MCF 10A (cell line): Measurements from ENCODE around the gene TMCC1. TPM values are rescaled to one million over a fixed set of nuclear protein-coding genes. Genes with fewer than 3 reads are reported as not detected.

Experiments
- BruUV-seq: library from RNA; stranded (reverse); fragments of 400-500 nt; replicated peaks from 2 replicates; lab custom pipeline; 2021; lab: Mats Ljungman, UMichigan
- CTCF ChIA-PET: fragments of 300-600 bp; sonication (Branson Sonifier 250); formaldehyde crosslinking; extraction: SDS; loops from one replicate; lab custom pipeline; 2021; ENCODE audit warnings: antibody characterized with exemption, inconsistent platforms; lab: Yijun Ruan, JAX
- POLR2A ChIA-PET: fragments of 300-600, 350-650 bp; sonication (Branson Sonifier 250); formaldehyde crosslinking; extraction: SDS; loops from one replicate; lab custom pipeline; 2020; ENCODE audit warnings: antibody characterized with exemption, inconsistent platforms; lab: Yijun Ruan, JAX
- DNase-seq: peaks from one replicate; pipeline ENCODE4 v3.0.0-alpha.2; 2018; ENCODE audit not compliant: unreplicated experiment
- H3K27ac Mint-ChIP-seq: one replicate; pipeline ENCODE4 v1.8.0; 2022; ENCODE audit warnings: mild to moderate bottlenecking, low read depth, mixed read lengths; ENCODE audit not compliant: unreplicated experiment
- H3K27me3 Mint-ChIP-seq: one replicate; pipeline ENCODE4 v1.8.0; 2022; ENCODE audit warnings: mixed read lengths; ENCODE audit not compliant: insufficient read depth, unreplicated experiment
- H3K36me3 Mint-ChIP-seq: one replicate; pipeline ENCODE4 v1.8.0; 2022; ENCODE audit warnings: mild to moderate bottlenecking, moderate library complexity, mixed read lengths; ENCODE audit not compliant: insufficient read depth, unreplicated experiment
- H3K4me1 Mint-ChIP-seq: one replicate; pipeline ENCODE4 v1.8.0; 2022; ENCODE audit warnings: mixed read lengths; ENCODE audit not compliant: insufficient read depth, unreplicated experiment
- H3K4me3 Mint-ChIP-seq: one replicate; pipeline ENCODE4 v1.8.0; 2022; ENCODE audit warnings: mild to moderate bottlenecking, moderate library complexity, mixed read lengths; ENCODE audit not compliant: unreplicated experiment
- H3K9me3 Mint-ChIP-seq: one replicate; pipeline ENCODE4 v1.8.0; 2022; ENCODE audit warnings: mixed read lengths; ENCODE audit not compliant: unreplicated experiment
- CTCF ChIP-seq: fragments of 200-600 bp; IDR thresholded peaks from one replicate; pipeline ENCODE4 v1.8.0; 2022; ENCODE audit warnings: antibody characterized with exemption, mild to moderate bottlenecking; ENCODE audit not compliant: unreplicated experiment
- intact Hi-C: fragments of 100-400 bp; cut with micrococcal nuclease; formaldehyde crosslinking; loops from 2 replicates; pipeline ENCODE4 v1.14.1; 2022
- total RNA-seq: library from RNA; stranded (reverse); gene quantifications from 2 replicates; pipeline ENCODE4 v1.2.3, GENCODE V29; 2022

The TMCC1 gene
- total RNA-seq, 1 experiment from 2014 or later = 31.2 TPM

GRCh38 chr3:129598484-129598883 lies 295.0 kb downstream of the TMCC1 start:
- Mint-ChIP-seq H3K9me3 (no peaks in the 10 kb centered on the region), H3K27ac (no peak overlapping the region), H3K4me3 (no peak overlapping the region), H3K27me3 (no peaks in the 10 kb centered on the region), H3K36me3 (no peaks in the 10 kb centered on the region), H3K4me1 (no peaks in the 10 kb centered on the region)
- POLR2A ChIA-PET = no interaction called here
- no TSS peak for BruUV-seq
- CTCF ChIA-PET = interaction anchor here (1.3 kb wide), 1 partner anchor 29 kb away, joined by 5 read pairs; no protein-coding TSS in a partner anchor
- no peak for DNase-seq
- intact Hi-C loops = no loop called here
- no peak for TF ChIP-seq CTCF

- no peaks in the 10 kb centered on the region for H3K36me3 Mint-ChIP-seq
- ChIA-PET CTCF (no interaction called here), POLR2A (no interaction called here)
- no peaks in the 10 kb centered on the region for H3K9me3 Mint-ChIP-seq
- H3K4me3 Mint-ChIP-seq = no peak overlapping the region
- intact Hi-C loops = no loop called here
- DNase-seq = no peak
- H3K27ac Mint-ChIP-seq = no peak overlapping the region
- H3K4me1 Mint-ChIP-seq = no peaks in the 10 kb centered on the region
- no TSS peak for BruUV-seq
- no peak for TF ChIP-seq CTCF
- no peaks in the 10 kb centered on the region for H3K27me3 Mint-ChIP-seq
Measured at GRCh38 chr3:129598000-129598381, 295.5 kb downstream of the TMCC1 start.

Other genes starting within 250 kb of the TMCC1 start
- not detected in 2 replicates for gene TRH, start 81.0 kb upstream of the TMCC1 start, total RNA-seq
- not detected in 2 replicates for gene ALG1L2, start 188.1 kb upstream of the TMCC1 start, total RNA-seq